Natural killer cell (primary cell): Measurements from ENCODE around the gene ATP8B3. TPM values are rescaled to one million over a fixed set of nuclear protein-coding genes. Genes with fewer than 3 reads are reported as not detected.

Experiments
- ATAC-seq, 3 donors: fragments of 150-1000 bp in 2 of 3; fragments of 200-7000 bp in 1 of 3; cut with Tn5 transposase; 1 replicate in 1 of 3; 2 replicates in 2 of 3; pipeline ENCODE4 v1.10.0; 2021; ENCODE audit warnings: mild to moderate bottlenecking in 2 of 3, moderate library complexity in 2 of 3
- DNase-seq, 2 donors: peaks; one replicate each; pipeline versions ENCODE4 v3.0.0 to v3.0.0-alpha.2; 2013 to 2021; ENCODE audit warnings: mixed read lengths in 1 of 2
- H3K27ac ChIP-seq: one replicate; pipeline ENCODE4 v1.5.1; 2013; ENCODE audit warnings: mild to moderate bottlenecking, low read length
- H3K27me3 ChIP-seq: one replicate; pipeline ENCODE4 v1.6.1; 2013; ENCODE audit warnings: low read length; ENCODE audit not compliant: control insufficient read depth, insufficient read depth
- H3K36me3 ChIP-seq: one replicate; pipeline ENCODE4 v1.6.1; 2013; ENCODE audit warnings: low read length; ENCODE audit not compliant: control insufficient read depth, insufficient read depth
- H3K4me1 ChIP-seq: one replicate; pipeline ENCODE4 v1.6.1; 2013; ENCODE audit warnings: low read length; ENCODE audit not compliant: control insufficient read depth, insufficient read depth
- H3K4me3 ChIP-seq: one replicate; pipeline ENCODE4 v1.5.1; 2013; ENCODE audit warnings: low read length
- H3K9me3 ChIP-seq: one replicate; pipeline ENCODE4 v1.6.1; 2013; ENCODE audit warnings: low read length; ENCODE audit not compliant: control insufficient read depth, insufficient read depth
- H3K27ac Mint-ChIP-seq, 2 donors: one replicate each; pipeline ENCODE4 v1.8.0; 2022; ENCODE audit warnings: mild to moderate bottlenecking in 2 of 2, mixed read lengths in 2 of 2, moderate library complexity in 1 of 2
- H3K27me3 Mint-ChIP-seq, 2 donors: one replicate each; pipeline ENCODE4 v1.8.0; 2022; ENCODE audit warnings: low read depth in 2 of 2, mixed read lengths in 2 of 2
- H3K36me3 Mint-ChIP-seq: one replicate; pipeline ENCODE4 v1.8.0; 2022; ENCODE audit warnings: mixed read lengths
- H3K4me1 Mint-ChIP-seq, 2 donors: one replicate each; pipeline ENCODE4 v1.8.0; 2022; ENCODE audit warnings: mixed read lengths in 2 of 2
- H3K4me3 Mint-ChIP-seq: one replicate; pipeline ENCODE4 v1.8.0; 2022; ENCODE audit warnings: mild to moderate bottlenecking, moderate library complexity, mixed read lengths
- H3K9me3 Mint-ChIP-seq, 2 donors: one replicate each; pipeline ENCODE4 v1.8.0; 2022; ENCODE audit warnings: mixed read lengths in 2 of 2
- WGBS: methylation state at CpG from one replicate; pipeline ENCODE4 v1.1.7; 2013; ENCODE audit warnings: missing lambda C conversion rate; ENCODE audit not compliant: insufficient coverage; 5-methylcytosine and 5-hydroxymethylcytosine counted together
- intact Hi-C: fragments of 100-400 bp; cut with micrococcal nuclease; formaldehyde crosslinking; loops from one replicate; pipeline ENCODE4 v1.14.2; 2022
- total RNA-seq, 4 donors: library from RNA; stranded (reverse); fragments of 120-200 nt in 1 of 4; gene quantifications; one replicate each; pipeline versions ENCODE4 v1.2.3 to v1.2.4, GENCODE V29; 2013 to 2022
- TF ChIP-seq, protein P1 (sequence below): fragments of 200-600 bp; IDR thresholded peaks from one replicate; pipeline ENCODE4 v1.8.0; 2022; ENCODE audit warnings: antibody characterized with exemption

ATP8B3 gene
- total RNA-seq, 3 donors from 2014 or later (not counting 1 experiment from before 2014, with no cell fraction given): 5.3 to 11.5 (median 11.2) TPM

DNA sequence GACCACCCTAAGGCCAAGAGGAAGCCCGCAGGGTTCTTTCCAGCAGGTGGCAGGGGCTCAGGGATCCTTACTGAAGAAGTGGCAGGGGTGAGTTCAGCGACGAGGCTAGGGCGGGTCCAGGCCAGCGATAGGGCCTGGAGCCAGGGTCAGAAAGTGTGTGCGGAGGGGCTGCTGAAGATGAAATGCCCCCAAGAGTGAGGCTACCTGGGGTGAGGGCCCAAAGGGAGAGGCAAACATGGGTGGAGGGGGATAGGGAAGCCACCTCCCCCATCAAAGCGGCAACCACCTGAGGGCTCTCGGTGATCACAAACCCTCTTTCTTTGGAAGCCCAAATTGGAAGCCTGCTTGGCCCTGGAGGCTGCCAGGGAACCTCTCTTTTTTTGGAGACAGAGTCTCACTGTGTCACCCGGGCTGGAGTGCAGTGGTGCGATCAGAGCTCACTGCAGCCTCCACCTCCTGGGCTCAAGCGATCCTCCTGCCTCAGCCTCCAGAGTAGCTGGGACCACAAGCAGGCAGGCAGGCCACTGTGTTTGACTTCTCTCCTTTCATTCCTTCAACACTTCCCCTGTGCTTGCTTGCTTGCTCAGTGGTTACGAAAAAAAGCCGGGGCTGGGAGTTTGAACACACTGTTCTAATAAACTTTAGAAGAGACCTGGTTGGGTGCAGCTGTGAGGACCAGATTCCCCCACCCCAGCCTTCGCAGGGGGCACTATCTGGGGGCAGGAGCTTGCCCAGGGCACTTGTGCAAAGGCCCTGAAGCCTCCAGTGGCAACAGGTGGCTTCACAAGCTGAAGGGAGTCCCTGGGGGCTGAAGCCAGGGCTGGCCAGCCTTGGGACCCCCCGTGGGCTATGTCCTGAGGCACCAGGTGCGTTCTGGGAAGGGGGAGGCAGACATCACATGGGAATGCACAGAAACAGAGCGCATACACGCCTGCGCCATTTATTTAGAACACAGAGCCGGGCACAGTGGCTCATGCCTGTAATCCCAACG is 1.4 kb upstream of the ATP8B3 start:
- Histone ChIP-seq H3K4me3 (peak overlapping the region; percentile 48), H3K9me3 (no peaks in the 10 kb centered on the region), H3K27me3 (no peaks in the 10 kb centered on the region), H3K4me1 (peaks cover 22% of the 10 kb centered on the region), H3K36me3 (peaks cover 25% of the 10 kb centered on the region), H3K27ac (no peak overlapping the region)
- peak overlapping the region; percentile 90 for H3K4me3 Mint-ChIP-seq
- TF ChIP-seq, protein P1, sequence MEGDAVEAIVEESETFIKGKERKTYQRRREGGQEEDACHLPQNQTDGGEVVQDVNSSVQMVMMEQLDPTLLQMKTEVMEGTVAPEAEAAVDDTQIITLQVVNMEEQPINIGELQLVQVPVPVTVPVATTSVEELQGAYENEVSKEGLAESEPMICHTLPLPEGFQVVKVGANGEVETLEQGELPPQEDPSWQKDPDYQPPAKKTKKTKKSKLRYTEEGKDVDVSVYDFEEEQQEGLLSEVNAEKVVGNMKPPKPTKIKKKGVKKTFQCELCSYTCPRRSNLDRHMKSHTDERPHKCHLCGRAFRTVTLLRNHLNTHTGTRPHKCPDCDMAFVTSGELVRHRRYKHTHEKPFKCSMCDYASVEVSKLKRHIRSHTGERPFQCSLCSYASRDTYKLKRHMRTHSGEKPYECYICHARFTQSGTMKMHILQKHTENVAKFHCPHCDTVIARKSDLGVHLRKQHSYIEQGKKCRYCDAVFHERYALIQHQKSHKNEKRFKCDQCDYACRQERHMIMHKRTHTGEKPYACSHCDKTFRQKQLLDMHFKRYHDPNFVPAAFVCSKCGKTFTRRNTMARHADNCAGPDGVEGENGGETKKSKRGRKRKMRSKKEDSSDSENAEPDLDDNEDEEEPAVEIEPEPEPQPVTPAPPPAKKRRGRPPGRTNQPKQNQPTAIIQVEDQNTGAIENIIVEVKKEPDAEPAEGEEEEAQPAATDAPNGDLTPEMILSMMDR: no peak
- peaks cover 7 to 25% of the 10 kb centered on the region in 2 donors for H3K4me1 Mint-ChIP-seq
- H3K27me3 Mint-ChIP-seq: no peaks in the 10 kb centered on the region
- H3K27ac Mint-ChIP-seq: peak overlapping the region; percentile 81 to 84
- H3K9me3 Mint-ChIP-seq: no peaks in the 10 kb centered on the region
- ATAC-seq: no peak
- no peaks in the 10 kb centered on the region for H3K36me3 Mint-ChIP-seq
- 66% methylated on average over 21 of the region's 21 CpGs for WGBS
- no peak for DNase-seq
- intact Hi-C loops: no loop called here

DNA sequence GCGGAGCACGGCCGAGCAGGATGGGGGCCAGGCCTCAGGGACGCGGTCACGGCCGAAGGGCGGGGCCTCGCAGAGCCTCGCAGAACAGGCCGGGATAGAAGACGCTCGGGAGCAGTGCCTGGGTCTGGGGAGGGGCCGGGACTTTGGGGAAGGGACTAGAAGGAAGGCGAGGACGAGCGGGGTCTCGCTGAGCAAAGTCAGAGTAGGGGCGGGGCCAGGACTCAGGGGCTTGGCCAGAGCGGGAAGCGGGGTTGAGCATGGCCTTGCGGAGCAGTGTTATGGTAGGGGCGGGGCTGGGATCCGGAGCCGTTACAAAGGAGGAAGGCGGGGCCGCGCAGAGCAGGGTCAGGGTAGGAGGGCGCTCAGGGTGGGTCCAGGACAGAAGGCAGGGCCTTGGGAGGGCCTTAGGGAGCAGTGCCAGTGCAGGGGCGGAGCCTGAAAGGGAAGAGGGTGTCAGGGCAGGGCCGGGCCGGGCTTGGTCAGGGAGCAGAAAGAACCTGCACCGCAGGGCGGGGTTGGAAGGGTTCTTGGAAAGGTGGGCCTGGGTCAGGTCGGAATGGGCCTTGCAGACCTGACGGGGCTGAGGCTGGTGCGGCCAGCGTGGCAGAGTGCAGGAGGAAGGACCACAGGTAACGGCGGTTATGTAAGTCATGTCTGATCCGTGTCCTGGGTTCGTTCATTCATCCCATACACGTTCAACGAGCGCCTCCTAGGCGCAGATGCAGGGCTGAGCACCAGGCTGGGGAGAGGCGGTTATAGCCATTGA is 533 bp upstream of the ATP8B3 start:
- Mint-ChIP-seq H3K9me3 (no peaks in the 10 kb centered on the region), H3K27me3 (no peaks in the 10 kb centered on the region), H3K4me1 (peaks cover 7 to 25% of the 10 kb centered on the region in 2 donors), H3K36me3 (no peaks in the 10 kb centered on the region), H3K27ac (peak overlapping the region; percentile 81 to 84), H3K4me3 (peak overlapping the region; percentile 90)
- ATAC-seq (peak; percentile 65 to 82 (median 71)), DNase-seq (peak; percentile 76 to 90)
- intact Hi-C loops: no loop called here
- TF ChIP-seq, protein P1: peak; percentile 40
- peaks cover 22% of the 10 kb centered on the region for H3K4me1 ChIP-seq
- peaks cover 16% of the 10 kb centered on the region for H3K36me3 ChIP-seq
- WGBS: under 1% methylated on average over 47 of the region's 47 CpGs
- no peaks in the 10 kb centered on the region for H3K9me3 ChIP-seq
- peak overlapping the region; percentile 53 for H3K27ac ChIP-seq
- no peaks in the 10 kb centered on the region for H3K27me3 ChIP-seq
- peak overlapping the region; percentile 48 for H3K4me3 ChIP-seq

DNA sequence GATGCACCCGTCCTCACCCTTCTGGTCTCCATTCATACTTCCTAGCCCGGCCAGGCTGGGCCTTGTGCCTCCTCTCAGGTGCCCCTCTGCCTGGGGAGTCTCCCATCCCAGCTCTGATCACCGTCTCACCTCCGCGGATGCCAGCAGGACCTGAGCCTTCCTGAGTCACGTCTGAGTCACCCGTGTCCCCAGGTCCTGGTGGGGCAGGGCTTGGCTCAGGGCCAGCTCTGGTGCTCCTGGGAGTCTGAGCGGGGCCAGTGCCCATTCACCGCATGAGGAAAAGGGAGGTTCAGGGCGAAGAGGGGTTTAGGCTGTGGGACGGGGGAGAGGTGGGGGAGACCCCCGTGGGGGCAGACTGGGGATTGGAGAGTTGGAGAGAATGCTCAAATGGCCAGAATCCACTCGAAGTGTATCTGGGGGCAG is 593 bp downstream of the ATP8B3 start:
- H3K36me3 ChIP-seq: peaks cover 6% of the 10 kb centered on the region
- peak overlapping the region; percentile 81 for H3K4me3 Mint-ChIP-seq
- peak overlapping the region; percentile 24 for H3K4me3 ChIP-seq
- H3K4me1 Mint-ChIP-seq: peaks cover 7 to 25% of the 10 kb centered on the region in 2 donors
- DNase-seq (peak; percentile 39 to 57), ATAC-seq (no peak)
- 36% methylated on average over 13 of the region's 13 CpGs for WGBS
- H3K27me3 Mint-ChIP-seq: no peaks in the 10 kb centered on the region
- H3K27ac Mint-ChIP-seq: peak overlapping the region in 1 of 2 donors; percentile 84
- TF ChIP-seq, protein P1: no peak
- peaks cover 22% of the 10 kb centered on the region for H3K4me1 ChIP-seq
- H3K9me3 ChIP-seq: no peaks in the 10 kb centered on the region
- H3K27me3 ChIP-seq: no peaks in the 10 kb centered on the region
- no peaks in the 10 kb centered on the region for H3K36me3 Mint-ChIP-seq
- H3K9me3 Mint-ChIP-seq: no peaks in the 10 kb centered on the region
- no peak overlapping the region for H3K27ac ChIP-seq
- intact Hi-C loops: no loop called here
